A549 treated with GW870086 at 1 μM for 4 hours (cell line): ENCODE measurements around the gene KRTAP25-1. TPM values are rescaled to one million over a fixed set of nuclear protein-coding genes. Genes with fewer than 3 reads are reported as not detected.

Source experiments
- total RNA-seq: library from RNA; stranded (reverse); fragments of 200-300 nt; extraction: Qiagen RNA extraction; gene quantifications from 5 replicates; pipeline ENCODE4 v1.2.3, GENCODE V29; 2022; ENCODE audit warnings: low read depth

The KRTAP25-1 gene
- not detected in 5 replicates for total RNA-seq

DNA sequence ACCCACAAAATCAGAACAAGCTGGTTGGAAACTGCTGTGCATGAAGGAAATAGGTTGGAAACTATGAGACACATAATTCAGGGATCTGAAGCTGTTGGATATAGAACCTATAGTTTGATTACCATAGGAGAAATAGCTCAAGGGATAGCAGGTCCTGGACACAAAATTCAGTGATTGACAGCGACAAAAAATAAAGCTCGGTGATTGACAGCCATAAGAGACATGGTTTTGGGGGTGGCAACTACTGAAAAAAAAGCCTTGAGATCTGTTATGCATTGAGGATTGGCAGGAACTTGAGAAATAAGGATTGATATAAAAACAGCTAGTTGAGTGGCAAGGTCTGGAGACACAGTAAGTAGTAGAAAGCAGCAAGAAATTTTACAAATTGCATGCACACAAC is at the start of gene KRTAP25-1:
KRTAP25-1 (minus strand) TSS at position 300 of the 400 bp plus-strand sequence; CDS start at position 276, 24 bp downstream.

DNA sequence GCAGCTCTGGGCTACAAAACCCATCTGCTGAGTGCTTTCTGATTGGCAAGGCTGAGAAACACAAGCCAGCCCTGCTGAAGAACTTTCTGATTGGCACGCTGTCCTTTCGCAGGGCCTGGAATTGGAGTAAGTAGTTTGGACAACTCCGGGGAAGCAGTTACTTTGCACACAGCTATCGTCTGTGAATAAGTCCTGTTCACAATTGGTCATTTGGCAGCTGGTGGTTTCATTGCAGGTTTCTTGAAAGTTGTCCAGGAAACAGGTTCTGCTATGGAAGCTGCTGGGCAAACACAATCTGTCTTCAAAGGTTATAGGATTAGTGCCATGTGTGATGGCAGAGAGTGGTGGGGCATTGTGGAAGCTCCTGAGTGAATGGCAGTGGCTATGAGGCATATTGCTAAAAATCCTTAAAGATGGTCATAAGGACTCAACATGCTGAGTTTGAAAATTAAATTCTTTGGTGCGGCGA is 48.0 kb upstream of the KRTAP25-1 start, which contains the start of gene KRTAP27-1:
KRTAP27-1 (minus strand) TSS at position 419 of the 469 bp plus-strand sequence; CDS start at position 393, 26 bp downstream.

GRCh38 chr21:30320215-30320614 is 30.9 kb upstream of the KRTAP25-1 start, which contains the start of gene KRTAP26-1:
TSS of gene KRTAP26-1 (minus strand) at chr21:30320315. CDS start at chr21:30320035, 280 bp downstream.

GRCh38 chr21:30282850-30283249 is 6.5 kb downstream of the KRTAP25-1 start, which contains the start of gene KRTAP24-1:
TSS of gene KRTAP24-1 (minus strand) at chr21:30282950. CDS start at chr21:30282932, 18 bp downstream.

Other genes with a start within 250 kb of the KRTAP25-1 start
- gene CLDN17, start 122.7 kb downstream of the KRTAP25-1 start, total RNA-seq: not detected in 5 replicates
- gene CLDN8, start 73.4 kb downstream of the KRTAP25-1 start, total RNA-seq: not detected in 5 replicates
- gene KRTAP24-1, start 6.6 kb downstream of the KRTAP25-1 start, total RNA-seq: not detected in 5 replicates
- gene KRTAP26-1, start 30.8 kb upstream of the KRTAP25-1 start, total RNA-seq: not detected in 5 replicates
- not detected in 5 replicates for gene KRTAP27-1, start 48.2 kb upstream of the KRTAP25-1 start, total RNA-seq
- not detected in 5 replicates for gene KRTAP23-1, start 59.1 kb upstream of the KRTAP25-1 start, total RNA-seq
- gene KRTAP13-2, start 82.8 kb upstream of the KRTAP25-1 start, total RNA-seq: not detected in 5 replicates
- gene KRTAP13-1, start 106.5 kb upstream of the KRTAP25-1 start, total RNA-seq: not detected in 5 replicates
- not detected in 5 replicates for gene KRTAP13-3, start 136.4 kb upstream of the KRTAP25-1 start, total RNA-seq
- not detected in 5 replicates for gene KRTAP13-4, start 140.7 kb upstream of the KRTAP25-1 start, total RNA-seq
- not detected in 5 replicates for gene KRTAP15-1, start 150.8 kb upstream of the KRTAP25-1 start, total RNA-seq
- gene KRTAP19-1, start 190.9 kb upstream of the KRTAP25-1 start, total RNA-seq: not detected in 5 replicates
- not detected in 5 replicates for gene KRTAP19-2, start 197.9 kb upstream of the KRTAP25-1 start, total RNA-seq
- gene KRTAP19-3, start 202.5 kb upstream of the KRTAP25-1 start, total RNA-seq: not detected in 5 replicates
- gene KRTAP19-4, start 207.7 kb upstream of the KRTAP25-1 start, total RNA-seq: not detected in 5 replicates
- not detected in 5 replicates for gene KRTAP19-5, start 212.6 kb upstream of the KRTAP25-1 start, total RNA-seq